ENCODE results near the gene HM13.
"Not testable (repeated sequence)": the region's sequence is repeated elsewhere in the genome, so short reads cannot be mapped to it uniquely, and the experiment has no call there.

The HM13 gene, protein sequence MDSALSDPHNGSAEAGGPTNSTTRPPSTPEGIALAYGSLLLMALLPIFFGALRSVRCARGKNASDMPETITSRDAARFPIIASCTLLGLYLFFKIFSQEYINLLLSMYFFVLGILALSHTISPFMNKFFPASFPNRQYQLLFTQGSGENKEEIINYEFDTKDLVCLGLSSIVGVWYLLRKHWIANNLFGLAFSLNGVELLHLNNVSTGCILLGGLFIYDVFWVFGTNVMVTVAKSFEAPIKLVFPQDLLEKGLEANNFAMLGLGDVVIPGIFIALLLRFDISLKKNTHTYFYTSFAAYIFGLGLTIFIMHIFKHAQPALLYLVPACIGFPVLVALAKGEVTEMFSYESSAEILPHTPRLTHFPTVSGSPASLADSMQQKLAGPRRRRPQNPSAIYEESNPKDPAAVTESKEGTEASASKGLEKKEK

DNA sequence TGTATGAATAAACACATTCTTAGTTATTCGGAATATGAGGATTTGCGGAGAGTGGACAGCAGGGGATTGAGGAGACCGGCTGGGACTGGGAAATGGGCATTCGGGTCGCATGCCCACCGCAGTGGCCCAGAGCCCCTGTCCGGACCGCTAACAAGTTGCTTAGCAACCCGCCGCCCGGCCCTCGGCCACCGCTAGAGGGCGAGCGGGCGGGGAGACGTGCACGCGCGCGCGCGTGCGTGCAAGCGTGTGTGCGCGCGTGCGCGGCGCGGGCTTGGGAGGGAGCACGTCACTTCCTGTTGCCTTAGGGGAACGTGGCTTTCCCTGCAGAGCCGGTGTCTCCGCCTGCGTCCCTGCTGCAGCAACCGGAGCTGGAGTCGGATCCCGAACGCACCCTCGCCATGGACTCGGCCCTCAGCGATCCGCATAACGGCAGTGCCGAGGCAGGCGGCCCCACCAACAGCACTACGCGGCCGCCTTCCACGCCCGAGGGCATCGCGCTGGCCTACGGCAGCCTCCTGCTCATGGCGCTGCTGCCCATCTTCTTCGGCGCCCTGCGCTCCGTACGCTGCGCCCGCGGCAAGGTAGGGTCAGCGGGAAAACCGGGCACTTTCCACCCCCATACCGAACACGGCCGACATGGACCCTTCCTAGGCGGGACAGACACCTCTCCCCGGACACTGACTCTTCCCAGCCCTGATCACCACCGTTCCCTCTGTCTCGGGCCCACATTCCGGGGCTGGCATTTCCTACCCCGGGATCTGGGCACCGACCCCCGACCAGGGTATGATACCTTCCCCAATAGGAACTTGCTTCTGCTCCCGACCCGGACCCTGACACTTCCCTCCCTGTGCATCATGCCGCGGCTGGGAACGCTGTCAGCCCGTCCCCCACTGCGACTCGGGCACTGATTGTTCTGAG lies at the start of gene HM13:
TSS of gene HM13 (plus strand) at position 289 of the 918 bp plus-strand sequence. CDS start at position 399, 110 bp downstream.
- Histone ChIP-seq H3K4me1 (ENCODE audit: insufficient read depth, low read length) (peaks cover 17% of the 10 kb centered on the region; the same call in 1 of the 2 replicates), H3K9ac (ENCODE audit: low read depth, low read length) (peak within 1 kb of the TSS; percentile 58), H3K9me3 (ENCODE audit: control insufficient read depth, insufficient read depth, low read length) (no peaks in the 10 kb centered on the region), H3K36me3 (ENCODE audit: insufficient read depth, low read length) (no peaks in the 10 kb centered on the region)

DNA sequence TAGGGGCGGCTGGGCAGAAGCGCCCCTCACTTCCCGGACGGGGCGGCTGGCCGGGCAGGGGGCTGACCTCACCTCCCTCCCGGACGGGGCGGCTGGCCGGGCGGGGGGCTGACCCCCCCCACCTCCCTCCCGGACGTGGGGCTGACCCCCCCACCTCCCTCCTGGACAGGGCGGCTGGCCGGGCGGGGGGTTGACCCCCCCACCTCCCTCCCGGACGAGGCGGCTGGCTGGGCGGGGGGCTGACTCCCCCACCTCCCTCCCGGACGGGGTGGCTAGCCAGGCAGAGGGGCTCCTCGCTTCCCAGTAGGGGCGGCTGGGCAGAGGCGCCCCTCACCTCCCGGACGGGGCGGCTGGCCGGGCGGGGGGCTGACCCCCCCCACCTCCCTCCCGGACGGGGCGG lies 43.3 kb upstream of the HM13 start:
- not testable (repeated sequence) for H3K9ac ChIP-seq (ENCODE audit: low read depth, low read length); H3K36me3 ChIP-seq (ENCODE audit: insufficient read depth, low read length); H3K4me1 ChIP-seq (ENCODE audit: insufficient read depth, low read length); H3K9me3 ChIP-seq (ENCODE audit: control insufficient read depth, insufficient read depth, low read length)

DNA sequence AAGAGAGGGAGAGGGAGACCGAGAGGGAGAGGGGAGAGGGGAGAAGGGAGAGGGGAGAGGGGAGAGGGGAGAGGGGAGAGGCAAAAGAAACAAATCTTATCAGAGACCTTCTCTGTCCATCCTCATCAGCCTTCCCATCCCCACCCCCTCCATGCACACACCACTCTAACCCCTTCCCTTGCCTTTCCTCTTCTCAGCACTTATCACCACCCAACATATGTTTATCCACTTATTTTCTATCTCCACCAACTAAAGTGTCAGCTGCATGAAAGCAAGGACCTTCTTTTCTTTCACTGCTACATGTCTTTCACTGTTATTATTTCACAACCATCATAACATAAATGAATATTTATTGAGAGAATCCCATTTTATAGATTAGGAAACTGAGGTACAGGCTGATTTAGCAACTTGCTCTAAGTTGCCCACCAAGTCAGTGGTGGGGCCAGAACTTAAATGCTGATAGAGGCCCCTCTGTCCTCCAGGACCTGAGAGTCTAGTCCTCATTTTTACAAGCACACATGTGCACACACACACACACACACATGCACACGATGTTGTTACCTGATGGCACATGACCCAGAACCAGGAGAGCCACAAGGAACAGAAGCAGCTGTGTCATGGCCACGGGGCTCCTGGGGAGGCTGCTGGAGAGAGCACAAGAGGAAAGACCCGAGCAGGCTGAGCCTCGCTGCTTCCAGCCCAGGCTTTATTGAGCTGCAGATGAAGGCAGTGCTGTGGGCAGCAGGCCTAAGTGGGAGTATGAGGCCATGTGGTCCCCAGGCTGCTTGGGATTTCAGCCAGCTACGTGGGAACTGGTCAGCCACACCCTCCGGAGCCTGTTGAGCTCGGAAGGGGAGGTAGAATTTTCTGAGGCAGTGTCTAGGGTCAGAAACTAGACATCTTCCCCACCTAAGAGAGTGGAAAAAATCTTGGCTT lies 41.6 kb upstream of the HM13 start:
- H3K9me3 ChIP-seq (ENCODE audit: control insufficient read depth, insufficient read depth, low read length): no peaks in the 10 kb centered on the region
- no peak overlapping the region for H3K9ac ChIP-seq (ENCODE audit: low read depth, low read length)
- H3K4me1 ChIP-seq (ENCODE audit: insufficient read depth, low read length): no peaks in the 10 kb centered on the region; the same call in 1 of the 2 replicates
- no peaks in the 10 kb centered on the region for H3K36me3 ChIP-seq (ENCODE audit: insufficient read depth, low read length)

DNA sequence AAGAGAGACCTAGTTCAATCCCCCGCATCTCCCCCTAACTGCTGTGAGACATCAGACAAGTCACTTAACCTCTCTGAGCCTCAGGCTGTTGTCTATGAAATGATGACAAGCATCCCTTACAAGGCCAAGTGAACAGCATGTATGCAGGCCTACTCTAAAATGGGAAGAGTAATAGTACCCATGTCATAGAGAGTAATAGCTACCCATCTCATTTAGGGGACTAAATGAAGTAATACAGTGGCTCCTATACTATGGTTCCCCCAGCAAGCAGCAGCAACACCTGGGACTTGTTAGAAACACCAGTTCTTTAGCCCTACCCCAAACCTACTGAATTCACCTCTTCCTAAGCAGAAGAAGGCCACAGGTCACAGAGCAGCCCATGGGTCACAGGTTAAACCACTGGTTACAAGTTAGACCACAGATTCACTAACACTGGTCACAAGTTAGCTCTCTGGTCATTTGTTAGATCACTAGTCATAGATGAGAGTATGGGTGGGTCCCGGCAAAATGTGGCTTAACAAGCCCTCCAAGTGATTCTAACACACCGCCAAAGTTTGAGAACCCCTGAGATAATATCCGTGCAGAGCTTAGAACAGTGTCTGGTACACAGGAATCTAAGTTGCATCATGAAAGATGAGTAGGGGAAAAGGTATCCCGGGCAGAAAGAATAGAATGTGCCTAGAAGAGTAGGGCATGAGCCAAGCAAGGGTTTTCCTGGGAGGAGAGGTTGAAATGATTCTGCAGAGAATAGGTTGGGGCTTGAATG lies 40.7 kb upstream of the HM13 start:
- no peaks in the 10 kb centered on the region for H3K36me3 ChIP-seq (ENCODE audit: insufficient read depth, low read length)
- no peaks in the 10 kb centered on the region for H3K9me3 ChIP-seq (ENCODE audit: control insufficient read depth, insufficient read depth, low read length)
- no peaks in the 10 kb centered on the region; the same call in 1 of the 2 replicates for H3K4me1 ChIP-seq (ENCODE audit: insufficient read depth, low read length)
- H3K9ac ChIP-seq (ENCODE audit: low read depth, low read length): no peak overlapping the region

DNA sequence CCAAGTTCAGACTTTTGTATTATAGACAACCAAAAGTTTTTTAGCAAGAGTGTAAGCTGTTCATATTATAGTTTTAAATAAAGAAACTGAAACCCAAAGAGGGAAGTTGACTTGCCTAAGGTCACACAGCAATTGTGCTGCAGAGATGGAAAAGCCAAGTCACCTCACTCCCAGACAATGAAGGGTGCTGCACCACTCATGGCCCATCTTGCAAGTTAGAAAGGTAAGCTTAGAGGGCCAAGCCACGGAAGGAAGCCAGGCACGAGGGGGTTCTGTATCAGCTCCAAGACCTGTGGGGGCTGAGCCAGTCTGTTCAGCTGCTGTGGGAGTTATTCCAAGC lies 40.2 kb upstream of the HM13 start:
- Histone ChIP-seq H3K36me3 (ENCODE audit: insufficient read depth, low read length) (no peaks in the 10 kb centered on the region), H3K4me1 (ENCODE audit: insufficient read depth, low read length) (no peaks in the 10 kb centered on the region; the same call in 1 of the 2 replicates), H3K9ac (ENCODE audit: low read depth, low read length) (no peak overlapping the region), H3K9me3 (ENCODE audit: control insufficient read depth, insufficient read depth, low read length) (no peaks in the 10 kb centered on the region)

DNA sequence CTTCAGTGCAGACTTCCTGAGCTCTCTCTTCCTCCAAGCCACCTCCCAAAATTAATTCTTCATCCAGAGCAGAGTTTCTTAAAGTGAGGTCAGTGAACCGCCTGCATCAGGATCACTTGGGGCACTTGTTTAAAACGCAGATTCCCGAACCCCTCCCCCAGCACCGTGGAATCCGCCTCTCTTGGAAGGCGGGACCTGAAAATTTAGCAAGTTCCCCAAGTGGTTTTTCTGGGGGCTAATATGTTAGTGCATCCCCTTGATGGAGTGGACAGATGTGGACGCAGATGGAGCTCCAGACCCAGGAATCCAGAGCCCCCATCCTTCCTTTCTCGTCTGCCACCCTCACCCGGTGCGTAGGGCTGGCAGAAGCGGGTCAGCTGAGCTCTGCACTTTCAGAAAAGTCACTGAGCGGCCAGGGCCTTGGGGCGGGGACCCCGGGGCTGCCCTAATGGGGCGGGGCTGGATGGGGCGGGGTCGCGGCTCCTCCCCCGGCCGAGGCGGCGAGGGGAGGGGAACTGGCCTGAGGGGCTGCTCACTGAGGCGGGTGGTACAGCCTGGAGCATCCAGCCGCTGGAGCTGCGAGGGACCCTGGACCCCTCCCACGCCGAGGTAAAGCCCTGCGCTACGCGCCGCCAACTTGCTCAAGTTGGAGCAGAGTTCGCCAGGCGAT lies 39.3 kb upstream of the HM13 start, which contains the start of the genes DEFB124 and REM1:
TSS of gene DEFB124 (minus strand) at position 370 of the 670 bp plus-strand sequence. CDS start 2,114 bp downstream, outside the sequence.
TSS of gene REM1 (plus strand) at position 531 of the 670 bp plus-strand sequence. CDS start 1,158 bp downstream, outside the sequence.
- no peaks in the 10 kb centered on the region; the same call in 1 of the 2 replicates for H3K4me1 ChIP-seq (ENCODE audit: insufficient read depth, low read length)
- no peaks in the 10 kb centered on the region for H3K9me3 ChIP-seq (ENCODE audit: control insufficient read depth, insufficient read depth, low read length)
- H3K9ac ChIP-seq (ENCODE audit: low read depth, low read length): peak within 1 kb of the TSS; percentile 82
- H3K36me3 ChIP-seq (ENCODE audit: insufficient read depth, low read length): no peaks in the 10 kb centered on the region

DNA sequence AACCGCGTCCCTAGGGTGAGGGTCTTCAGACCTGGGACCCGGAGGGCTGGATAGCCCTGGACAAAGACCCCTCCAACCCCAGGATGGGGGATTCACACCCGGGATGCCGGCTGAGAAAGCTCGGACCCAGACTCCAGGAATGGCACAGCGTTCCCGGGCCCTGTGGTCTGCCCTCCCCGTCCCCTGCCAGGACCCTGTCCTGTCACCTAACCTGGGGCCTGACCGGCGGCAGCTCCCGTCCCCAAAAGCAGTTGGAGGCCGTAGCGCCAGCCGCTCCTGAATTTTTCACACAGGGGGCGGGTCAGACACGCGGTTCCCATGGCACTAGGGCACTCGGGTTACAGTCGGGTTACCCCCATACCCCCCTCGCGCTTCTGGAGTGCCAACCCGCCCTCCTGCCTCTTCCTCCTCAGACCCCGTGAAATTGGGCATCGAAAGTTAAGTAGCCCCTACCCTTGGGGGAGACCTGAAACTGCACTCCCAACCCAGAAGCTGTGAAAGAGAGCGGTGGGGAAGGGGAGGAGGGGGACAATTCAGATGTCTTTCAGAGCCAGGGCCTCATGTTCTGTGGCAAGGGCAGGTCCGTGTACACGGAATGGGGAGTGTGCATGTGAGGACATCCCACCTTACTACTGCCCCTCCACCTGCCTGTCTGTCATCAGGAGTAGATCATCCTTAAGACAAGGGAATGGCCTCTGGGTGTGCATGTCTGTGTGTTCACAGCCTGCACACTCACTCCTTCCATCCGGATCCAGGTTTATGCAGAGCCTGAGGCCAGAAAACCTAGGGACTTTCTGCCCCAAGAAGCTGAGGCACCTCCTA lies 38.6 kb upstream of the HM13 start:
- Histone ChIP-seq H3K36me3 (ENCODE audit: insufficient read depth, low read length) (no peaks in the 10 kb centered on the region), H3K9me3 (ENCODE audit: control insufficient read depth, insufficient read depth, low read length) (no peaks in the 10 kb centered on the region), H3K9ac (ENCODE audit: low read depth, low read length) (peak overlapping the region; percentile 82), H3K4me1 (ENCODE audit: insufficient read depth, low read length) (no peaks in the 10 kb centered on the region; the same call in 1 of the 2 replicates)

DNA sequence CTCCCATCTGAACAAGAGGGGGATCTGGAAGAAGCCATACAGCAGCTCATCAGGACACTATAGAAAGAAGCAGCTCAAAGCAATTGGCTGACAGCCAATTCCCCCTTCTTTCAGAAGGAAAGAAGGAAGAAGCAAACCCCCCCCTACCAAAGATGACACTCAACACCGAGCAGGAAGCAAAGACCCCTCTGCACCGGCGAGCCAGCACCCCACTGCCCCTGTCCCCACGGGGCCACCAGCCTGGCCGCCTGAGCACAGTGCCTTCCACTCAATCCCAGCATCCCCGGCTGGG lies 38.0 kb upstream of the HM13 start:
- no peak overlapping the region for H3K9ac ChIP-seq (ENCODE audit: low read depth, low read length)
- H3K36me3 ChIP-seq (ENCODE audit: insufficient read depth, low read length): no peaks in the 10 kb centered on the region
- no peaks in the 10 kb centered on the region for H3K9me3 ChIP-seq (ENCODE audit: control insufficient read depth, insufficient read depth, low read length)
- no peaks in the 10 kb centered on the region; the same call in 1 of the 2 replicates for H3K4me1 ChIP-seq (ENCODE audit: insufficient read depth, low read length)

DNA sequence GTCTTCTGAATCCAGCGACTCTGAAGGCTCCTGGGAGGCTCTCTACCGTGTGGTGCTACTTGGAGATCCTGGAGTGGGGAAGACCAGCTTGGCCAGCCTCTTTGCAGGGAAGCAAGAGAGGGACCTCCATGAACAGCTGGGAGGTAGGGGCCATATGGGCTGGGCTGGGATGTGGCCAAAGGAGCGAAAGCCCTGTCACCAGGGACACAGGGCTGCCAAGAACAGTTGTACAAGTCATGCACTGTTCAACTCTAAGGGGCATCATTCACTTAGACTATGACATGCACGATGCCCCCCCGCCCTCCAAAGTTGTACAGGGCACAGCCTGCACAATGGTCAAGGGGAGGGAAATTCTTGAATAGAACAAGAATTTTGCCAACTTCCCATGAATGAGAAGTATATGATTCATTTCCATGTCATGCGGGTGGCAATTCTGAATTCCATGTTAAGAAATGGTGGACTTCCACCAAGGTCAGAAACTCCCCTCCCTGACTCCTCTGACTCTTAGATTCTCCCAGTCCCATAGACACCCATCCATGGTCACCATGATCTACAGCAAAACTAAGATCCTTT lies 37.5 kb upstream of the HM13 start:
- no peaks in the 10 kb centered on the region; the same call in 1 of the 2 replicates for H3K4me1 ChIP-seq (ENCODE audit: insufficient read depth, low read length)
- H3K36me3 ChIP-seq (ENCODE audit: insufficient read depth, low read length): no peaks in the 10 kb centered on the region
- no peaks in the 10 kb centered on the region for H3K9me3 ChIP-seq (ENCODE audit: control insufficient read depth, insufficient read depth, low read length)
- H3K9ac ChIP-seq (ENCODE audit: low read depth, low read length): no peak overlapping the region

DNA sequence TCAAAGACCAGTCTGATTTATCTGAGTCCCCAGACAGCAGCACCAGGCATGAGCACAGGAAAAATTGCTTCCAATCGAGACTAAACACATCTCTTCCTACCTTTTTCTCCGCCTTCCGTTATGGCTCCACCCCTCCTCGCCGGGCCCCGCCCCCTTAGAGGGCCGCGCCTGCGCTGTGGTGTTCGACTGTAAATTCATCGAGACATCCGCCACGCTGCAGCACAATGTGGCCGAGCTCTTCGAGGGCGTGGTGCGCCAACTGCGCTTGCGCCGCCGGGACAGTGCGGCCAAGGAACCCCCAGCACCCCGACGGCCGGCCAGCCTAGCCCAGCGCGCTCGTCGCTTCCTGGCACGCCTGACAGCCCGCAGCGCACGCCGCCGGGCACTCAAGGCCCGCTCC lies 30.2 kb upstream of the HM13 start:
- Histone ChIP-seq H3K36me3 (ENCODE audit: insufficient read depth, low read length) (no peaks in the 10 kb centered on the region), H3K9ac (ENCODE audit: low read depth, low read length) (peak overlapping the region; percentile 27; the same call in 1 of the 2 replicates), H3K4me1 (ENCODE audit: insufficient read depth, low read length) (no peaks in the 10 kb centered on the region; the same call in 1 of the 2 replicates), H3K9me3 (ENCODE audit: control insufficient read depth, insufficient read depth, low read length) (no peaks in the 10 kb centered on the region)

DNA sequence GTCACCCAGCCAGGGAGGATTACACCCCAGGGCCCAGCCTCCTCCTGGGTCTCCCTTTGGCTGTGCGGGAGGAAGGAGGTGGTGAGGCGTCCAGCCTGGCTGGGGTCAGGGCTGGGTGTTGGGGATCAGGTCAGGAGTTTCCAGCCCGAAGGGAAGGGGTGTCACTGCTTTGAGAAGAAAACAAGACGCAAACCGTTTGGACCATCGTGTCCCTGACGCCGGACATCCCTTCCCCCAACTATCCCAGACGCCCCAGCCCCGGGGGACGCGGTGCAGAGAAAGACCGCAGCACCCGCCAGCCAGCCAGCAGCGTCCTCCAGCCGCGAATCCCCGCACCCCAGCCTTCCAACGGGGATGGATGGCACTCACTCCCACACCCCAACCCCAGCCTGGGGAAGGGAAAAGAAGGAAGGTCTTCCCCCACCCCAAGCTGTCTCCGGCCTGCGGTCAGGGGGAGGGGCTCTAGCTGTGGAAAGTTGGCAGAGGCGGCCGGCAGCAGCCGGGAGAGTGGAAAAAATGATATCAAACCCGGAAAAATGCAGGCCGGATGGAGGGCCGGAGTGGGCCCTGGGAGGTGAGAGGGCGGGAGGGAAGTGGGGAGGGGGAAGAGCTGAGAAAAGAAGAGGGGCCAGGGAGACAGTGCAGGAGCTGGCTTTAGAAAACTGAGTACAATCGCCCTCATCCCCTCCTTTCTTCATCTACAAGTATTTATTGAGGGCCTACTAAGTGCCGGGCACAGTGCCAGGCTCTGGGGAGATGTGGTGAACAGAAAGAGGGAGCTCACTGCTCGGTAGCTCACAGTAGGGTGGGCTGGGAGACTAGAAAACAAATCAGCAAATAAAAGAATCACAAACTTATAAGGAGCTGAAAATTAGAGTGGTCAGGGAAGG lies 28.5 kb upstream of the HM13 start:
- no peaks in the 10 kb centered on the region; the same call in 1 of the 2 replicates for H3K4me1 ChIP-seq (ENCODE audit: insufficient read depth, low read length)
- H3K9me3 ChIP-seq (ENCODE audit: control insufficient read depth, insufficient read depth, low read length): no peaks in the 10 kb centered on the region
- peak overlapping the region; percentile 42; the same call in 1 of the 2 replicates for H3K9ac ChIP-seq (ENCODE audit: low read depth, low read length)
- no peaks in the 10 kb centered on the region for H3K36me3 ChIP-seq (ENCODE audit: insufficient read depth, low read length)

Data from ES-I3 (cell line).